Kidney (tissue), 14 donors: ENCODE results near the gene ZNF525. TPM values are rescaled to one million over a fixed set of nuclear protein-coding genes. Genes with fewer than 3 reads are reported as not detected.
A peak's percentile ranks its signal among the peaks of the same experiment; 100 is the strongest.
"Not testable (repeated sequence)": the region's sequence is repeated elsewhere in the genome, so short reads cannot be mapped to it uniquely, and the experiment has no call there.

Experiments used
- DNase-seq, 5 donors: peaks; one replicate each; pipeline ENCODE4 v3.0.0-alpha.2; 2013 to 2020
- FAIRE-seq: peaks from 2 replicates; lab custom pipeline; 2012; peaks lifted over from hg19 to GRCh38; lab: Jason Lieb, UNC
- H3K27ac ChIP-seq, 2 donors: one replicate each; pipeline ENCODE4 v1.7.0; 2013; ENCODE audit warnings: low read depth in 2 of 2, low read length in 2 of 2, inconsistent platforms in 1 of 2
- H3K27me3 ChIP-seq: one replicate; pipeline ENCODE4 v1.7.1; 2013; ENCODE audit warnings: low read length, inconsistent platforms; ENCODE audit not compliant: control insufficient read depth, insufficient read depth
- H3K36me3 ChIP-seq, 3 donors: one replicate each; pipeline versions ENCODE4 v1.7.0 to v1.7.1; 2013; ENCODE audit warnings: low read length in 3 of 3, control low read depth in 1 of 3, inconsistent platforms in 1 of 3; ENCODE audit not compliant: insufficient read depth in 3 of 3, control insufficient read depth in 2 of 3
- H3K4me1 ChIP-seq, 3 donors: one replicate each; pipeline versions ENCODE4 v1.7.0 to v1.7.1; 2013; ENCODE audit warnings: low read length in 3 of 3, inconsistent platforms in 1 of 3, low read depth in 1 of 3; ENCODE audit not compliant: control insufficient read depth in 2 of 3, insufficient read depth in 2 of 3
- H3K4me3 ChIP-seq, 3 donors: one replicate each; pipeline versions ENCODE4 v1.7.0 to v1.8.1; 2013; ENCODE audit warnings: low read length in 3 of 3, control low read depth in 1 of 3, inconsistent platforms in 1 of 3
- H3K9ac ChIP-seq, 3 donors: one replicate each; pipeline versions ENCODE4 v1.7.0 to v1.7.1; 2013; ENCODE audit warnings: low read length in 3 of 3, control low read depth in 1 of 3, inconsistent platforms in 1 of 3
- H3K9me3 ChIP-seq, 3 donors: one replicate each; pipeline versions ENCODE4 v1.7.0 to v1.7.1; 2013; ENCODE audit warnings: low read length in 3 of 3, control low read depth in 1 of 3, inconsistent platforms in 1 of 3; ENCODE audit not compliant: control insufficient read depth in 2 of 3, insufficient read depth in 1 of 3
- CTCF ChIP-seq: IDR thresholded peaks from 3 replicates; pipeline ENCODE4 v1.5.1; 2012; ENCODE audit warnings: mild to moderate bottlenecking, moderate library complexity, borderline replicate concordance; ENCODE audit not compliant: insufficient read depth; ENCODE audit errors: extremely low read depth
- intact Hi-C: fragments of 100-400 bp; cut with DNase I; formaldehyde crosslinking; loops from one replicate; pipeline ENCODE4 v1.11.1; 2022
- polyA plus RNA-seq: library from polyadenylated mRNA; stranded (reverse); fragments of 350-450 nt; fragmentation: Illumina TruSeq; extraction: RNeasy Lipid Tissue Mini Kit (QIAGEN cat#74804); gene quantifications from one replicate; pipeline ENCODE4 v1.2.3, GENCODE V29; 2014; ENCODE audit warnings: low read depth, low replicate concordance; ENCODE audit not compliant: insufficient read depth
- total RNA-seq: library from RNA; stranded (reverse); fragmentation: NEBNext Ultra II Directional; extraction: Animal tissue kit (Norgen Biotek cat#: 25700); gene quantifications from one replicate; pipeline ENCODE4 v1.2.1, GENCODE V29; 2021
- donor health status: control.
- donor health status: control.
- donor health status: control.
- donor health status: control.
- donor health status: control.
- donor health status: DM: yes; HTN: yes; CAD: no.
- donor health status: Normal renal cell carcinoma (clear cell type).

Gene ZNF525
- total and polyA plus RNA-seq, 2 donors from 2014 or later: 3.9 to 17.2 TPM

- Histone ChIP-seq H3K27me3 (no peaks in the 10 kb centered on the region), H3K9ac (peak overlapping the region; percentile 8 to 89 (median 45)), H3K27ac (peak overlapping the region; percentile 23 to 43), H3K9me3 (peaks cover 0 to 3% (median 0%) of the 10 kb centered on the region in 3 donors), H3K4me3 (peak overlapping the region; percentile 75 to 95 (median 76)), H3K36me3 (peaks cover 0 to 2% (median 0%) of the 10 kb centered on the region in 3 donors), H3K4me1 (peaks cover 0 to 4% (median 2%) of the 10 kb centered on the region in 3 donors)
- intact Hi-C loops: no loop called here
- FAIRE-seq (no peak), DNase-seq (peak in 4 of 5 donors; percentile 75 to 86 (median 78))
- TF ChIP-seq CTCF: no peak
Measured at GRCh38 chr19:53394522-53394973, 29.0 kb downstream of the ZNF525 start.

GRCh38 chr19:53394974-53395839 is 29.7 kb downstream of the ZNF525 start, which contains the start of gene ZNF765:
TSS of gene ZNF765 (plus strand) at chr19:53395149. CDS start at chr19:53398016, 2,867 bp downstream.
- H3K9ac ChIP-seq: peak within 1 kb of the TSS; percentile 72 to 89 (median 77)
- H3K27ac ChIP-seq: peak within 1 kb of the TSS; percentile 63 to 67
- H3K36me3 ChIP-seq: peaks cover 0 to 4% (median 2%) of the 10 kb centered on the region in 3 donors
- no peaks in the 10 kb centered on the region for H3K9me3 ChIP-seq
- H3K27me3 ChIP-seq: no peaks in the 10 kb centered on the region
- H3K4me3 ChIP-seq: peak within 1 kb of the TSS; percentile 80 to 95 (median 82)
- DNase-seq: peak; percentile 96 to 98 (median 96)
- TF ChIP-seq CTCF: peak; percentile 43
- FAIRE-seq: no peak
- intact Hi-C loops: no loop called here
- peaks cover 0 to 4% (median 2%) of the 10 kb centered on the region in 3 donors for H3K4me1 ChIP-seq

GRCh38 chr19:53395840-53396524 is 30.5 kb downstream of the ZNF525 start:
- H3K4me3 ChIP-seq: peak overlapping the region; percentile 47 to 95 (median 80)
- DNase-seq, H3K9me3 ChIP-seq, intact Hi-C loops, H3K4me1 ChIP-seq, H3K36me3 ChIP-seq, FAIRE-seq, H3K27me3 ChIP-seq, H3K27ac ChIP-seq: not testable (repeated sequence)
- H3K9ac ChIP-seq: peak overlapping the region in 1 of 3 donors; percentile 78
